ENCODE results near the gene TLE1. TPM values are rescaled to one million over a fixed set of nuclear protein-coding genes. Genes with fewer than 3 reads are reported as not detected.
"Not testable (repeated sequence)": the region's sequence is repeated elsewhere in the genome, so short reads cannot be mapped to it uniquely, and the experiment has no call there.

Gene TLE1
- polyA plus RNA-seq, 1 donor: 70.3 TPM

- DNase-seq: no peak
Measured at GRCh38 chr9:81652058-81652687, 37.2 kb downstream of the TLE1 start.

DNA sequence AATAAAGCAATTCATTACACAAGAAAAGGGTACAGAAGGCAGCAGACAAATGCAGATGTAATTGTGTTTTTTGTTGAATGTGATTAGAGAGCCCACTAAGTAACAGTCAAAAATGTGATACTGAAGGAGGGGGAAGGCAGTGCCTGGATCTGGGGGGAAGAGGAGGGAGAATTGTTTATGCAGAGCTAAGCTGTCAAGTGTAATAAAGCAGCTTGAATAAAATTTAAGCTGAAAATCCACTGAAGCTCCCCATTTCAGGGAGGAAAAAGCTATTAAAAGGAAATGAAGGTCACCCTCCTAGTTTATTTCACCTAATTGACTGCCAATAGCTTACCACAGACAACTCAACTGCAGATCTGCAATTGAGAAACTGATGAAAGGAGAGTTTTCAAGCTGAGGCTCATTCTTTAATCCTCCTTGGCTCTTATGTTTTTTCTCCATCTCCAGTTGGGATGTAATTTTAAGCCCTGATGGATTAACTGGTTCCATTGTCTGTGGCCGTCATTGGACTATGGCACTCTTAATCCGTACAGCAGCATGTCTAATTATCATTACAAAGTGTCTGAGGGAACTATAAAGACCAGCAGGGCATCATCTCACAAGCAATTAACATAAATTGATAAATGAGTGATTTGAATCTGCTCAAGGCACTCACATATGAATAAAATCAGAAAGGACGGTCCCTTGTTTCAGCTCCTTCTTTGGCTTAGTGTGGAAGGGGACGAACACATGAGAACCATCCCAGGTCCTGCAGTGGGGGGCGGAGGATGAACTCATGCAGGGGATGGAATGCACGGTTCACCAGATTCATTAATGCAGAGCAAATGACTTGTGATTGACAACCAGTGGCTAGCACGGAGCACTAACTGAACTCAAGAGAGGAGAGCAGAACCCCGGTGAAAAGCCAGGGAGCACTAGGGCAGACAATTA is 38.5 kb downstream of the TLE1 start:
- DNase-seq: no peak

- no peak for DNase-seq
Measured at GRCh38 chr9:81649475-81650240, 39.7 kb downstream of the TLE1 start.

DNA sequence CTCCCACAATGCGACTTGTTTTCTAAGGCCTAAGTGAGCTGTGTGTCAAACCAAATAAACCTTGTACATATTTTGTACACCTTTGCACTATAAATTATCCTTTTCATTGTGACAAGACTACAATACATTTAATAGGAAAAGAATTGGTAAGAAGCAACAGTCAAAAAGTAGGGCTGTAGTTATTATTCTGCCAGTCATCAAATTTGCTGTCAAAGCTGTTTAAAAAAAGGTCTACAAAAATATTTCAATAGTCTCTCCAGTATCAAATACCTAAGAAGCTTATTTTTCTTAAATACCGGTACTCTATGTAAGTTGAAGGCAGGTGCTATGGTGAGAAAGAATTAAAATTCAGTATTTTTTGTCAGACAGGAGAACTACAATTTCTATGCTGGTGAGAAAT is 40.5 kb downstream of the TLE1 start:
- no peak for DNase-seq

DNA sequence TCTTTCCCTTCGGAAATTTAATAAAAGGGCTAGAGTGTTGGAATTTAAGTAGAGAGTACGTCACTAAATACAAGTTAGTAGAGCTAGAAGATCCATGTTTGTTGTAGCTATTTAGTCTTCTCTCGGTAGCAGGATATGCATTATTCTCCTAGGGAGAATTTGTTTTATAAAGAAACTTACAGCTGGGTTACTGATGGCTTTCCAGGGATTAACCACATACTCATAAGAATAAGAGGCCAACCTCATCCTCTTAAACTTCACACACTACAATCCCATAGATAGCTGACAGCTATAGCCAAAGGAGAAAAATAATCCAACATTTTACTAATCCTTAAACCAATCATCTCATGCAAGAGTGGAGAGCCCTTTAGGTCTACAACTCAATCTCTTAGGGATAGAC is 43.0 kb downstream of the TLE1 start:
- no peak for DNase-seq

GRCh38 chr9:81644513-81644912 is 44.8 kb downstream of the TLE1 start:
- DNase-seq: not testable (repeated sequence)

GRCh38 chr9:81637276-81637675 is 52.1 kb downstream of the TLE1 start:
- DNase-seq: no peak

GRCh38 chr9:81636255-81636599 is 53.1 kb downstream of the TLE1 start:
- DNase-seq: no peak

DNA sequence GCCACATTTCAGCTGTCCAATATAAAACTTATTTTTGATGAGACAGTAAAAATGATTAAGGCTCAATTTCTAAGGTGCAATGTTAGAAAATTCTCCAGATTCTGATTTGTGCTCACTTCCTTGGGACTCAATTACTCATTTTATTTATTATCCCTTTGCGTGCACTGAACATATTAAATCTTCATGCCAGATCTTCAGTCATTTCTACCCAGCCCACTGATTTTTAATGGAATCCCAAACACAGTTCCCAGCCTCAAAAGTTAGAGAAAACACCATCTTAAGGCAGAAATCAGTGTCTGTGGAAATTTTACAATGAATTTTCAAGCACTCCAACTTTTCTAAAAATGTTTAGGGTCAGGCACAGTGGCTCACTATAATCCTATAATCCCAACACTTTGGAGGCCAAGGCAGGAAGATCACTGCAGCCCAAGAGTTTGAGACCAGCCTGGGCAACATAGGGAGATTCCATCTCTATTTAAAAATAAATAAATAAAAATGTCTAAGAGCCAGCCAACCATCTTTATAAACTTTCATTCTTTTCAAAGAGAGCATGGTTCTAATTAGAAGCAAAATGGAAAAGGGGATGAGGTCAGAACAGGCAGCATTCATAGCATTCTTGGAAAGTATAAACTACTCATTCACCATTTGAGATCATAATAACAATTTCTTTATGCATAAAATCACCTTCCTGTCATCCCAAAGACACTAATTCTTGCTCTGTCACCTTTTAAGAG is 53.7 kb downstream of the TLE1 start:
- DNase-seq: no peak

GRCh38 chr9:81634915-81635516 is 54.3 kb downstream of the TLE1 start:
- no peak for DNase-seq

- no peak for DNase-seq
Measured at GRCh38 chr9:81633952-81634854, 55.1 kb downstream of the TLE1 start.

GRCh38 chr9:81632599-81632998 is 56.7 kb downstream of the TLE1 start:
- DNase-seq: no peak

GRCh38 chr9:81631218-81631745 is 58.1 kb downstream of the TLE1 start:
- DNase-seq: no peak

- DNase-seq: no peak
Measured at GRCh38 chr9:81629440-81629839, 59.9 kb downstream of the TLE1 start.

DNA sequence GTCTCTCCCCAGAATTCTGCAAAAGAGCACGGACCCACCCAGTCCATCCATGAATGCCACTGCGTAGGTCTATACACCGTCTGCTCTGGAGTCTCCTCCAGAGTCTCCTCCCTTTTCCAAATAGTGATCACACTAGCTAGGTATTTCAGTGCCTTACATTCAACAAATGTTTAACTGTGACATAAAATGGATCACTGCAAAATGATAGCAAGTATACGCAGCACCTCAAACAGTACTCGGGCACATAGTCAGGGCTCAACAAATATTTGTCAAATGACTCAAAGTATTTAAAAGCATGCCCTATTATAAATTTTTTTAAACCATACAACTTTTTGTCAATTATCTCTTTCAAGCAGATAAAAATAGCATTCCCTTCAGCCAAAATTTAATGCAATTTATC is 60.5 kb downstream of the TLE1 start:
- no peak for DNase-seq

DNA sequence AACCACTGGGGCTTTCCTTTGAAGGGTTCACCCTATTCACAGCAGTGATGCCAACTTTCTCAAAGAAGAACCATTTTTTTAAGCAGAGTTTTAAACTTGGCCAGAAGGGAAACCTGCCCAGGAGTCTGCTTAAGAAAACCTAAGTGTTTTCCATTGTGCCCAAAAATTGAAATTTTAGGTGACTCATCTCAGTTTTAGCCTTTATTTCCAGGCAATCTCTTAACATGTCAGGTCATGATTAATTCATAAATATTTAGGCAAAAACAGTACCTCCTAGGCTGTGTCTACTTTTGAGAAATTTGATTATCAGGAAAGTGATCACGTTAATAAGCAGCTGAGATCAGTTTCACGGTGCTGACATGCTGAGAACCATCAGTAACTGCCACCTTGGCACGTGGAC is 61.9 kb downstream of the TLE1 start:
- DNase-seq: no peak

GRCh38 chr9:81626511-81626910 is 62.8 kb downstream of the TLE1 start:
- no peak for DNase-seq

- no peak for DNase-seq
Measured at GRCh38 chr9:81625969-81626368, 63.4 kb downstream of the TLE1 start.

GRCh38 chr9:81623778-81624177 is 65.6 kb downstream of the TLE1 start:
- no peak for DNase-seq

DNA sequence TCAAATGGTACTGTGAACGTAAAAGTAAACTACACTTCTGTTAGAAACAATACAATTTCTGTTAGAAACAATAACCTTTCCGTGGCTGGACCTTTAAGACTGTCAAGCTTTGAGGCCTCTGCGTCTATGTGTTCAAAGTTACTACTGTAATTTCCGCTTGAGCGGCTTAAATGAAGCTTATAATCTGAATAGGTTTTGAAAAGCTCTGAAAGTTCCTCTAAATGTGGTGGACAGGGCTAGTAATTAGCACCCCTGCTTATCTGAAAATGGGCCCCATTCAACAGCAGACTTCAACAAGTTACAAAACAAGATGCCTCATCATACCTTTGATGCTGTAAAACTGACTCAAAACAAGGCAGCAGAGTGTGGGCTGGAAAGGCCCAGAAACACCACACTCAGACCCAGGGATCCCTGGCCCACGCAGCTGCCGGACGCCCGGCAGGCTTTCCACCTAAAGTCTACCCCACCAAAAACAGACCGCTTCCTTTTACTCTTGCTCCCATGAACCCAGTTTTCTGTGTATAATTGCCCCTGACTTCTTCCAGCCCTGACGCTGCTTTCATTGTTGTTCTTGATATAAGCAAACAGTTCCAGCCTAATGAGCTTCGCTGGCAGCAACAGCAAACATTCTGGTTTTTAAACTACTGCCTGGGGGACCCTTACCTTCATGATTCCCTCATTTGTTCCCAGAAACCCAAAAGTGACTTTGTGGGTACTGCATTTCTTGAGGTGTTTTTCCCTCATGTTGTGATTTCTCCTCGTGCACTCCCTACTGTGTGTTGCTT is 66.7 kb downstream of the TLE1 start:
- no peak for DNase-seq

Measured in hindlimb muscle (tissue), 1 donor.